Esophagus muscularis mucosa (tissue), 3 donors: ENCODE data around the gene SMAD5.

Experiments
- POLR2A ChIP-seq: fragments of 450-650 bp; IDR thresholded peaks from one replicate; pipeline ENCODE4 v1.6.1; 2017; ENCODE audit warnings: antibody characterized with exemption, moderate library complexity, mild to moderate bottlenecking, low read depth
- TF ChIP-seq, protein P1 (sequence below), 3 experiments: fragments of 200-600 bp in 2 of 3; fragments of 450-650 bp in 1 of 3; sonication (generic) in 2 of 3; IDR thresholded peaks; one replicate each; pipeline ENCODE4 v1.5.1; 2017 to 2019; ENCODE audit warnings: antibody characterized with exemption in 3 of 3, mild to moderate bottlenecking in 2 of 3, moderate library complexity in 1 of 3

GRCh38 chr5:136094189-136094912, 38.3 kb upstream of the SMAD5 start:
- TF ChIP-seq POLR2A, result no peak
- TF ChIP-seq, protein P1, sequence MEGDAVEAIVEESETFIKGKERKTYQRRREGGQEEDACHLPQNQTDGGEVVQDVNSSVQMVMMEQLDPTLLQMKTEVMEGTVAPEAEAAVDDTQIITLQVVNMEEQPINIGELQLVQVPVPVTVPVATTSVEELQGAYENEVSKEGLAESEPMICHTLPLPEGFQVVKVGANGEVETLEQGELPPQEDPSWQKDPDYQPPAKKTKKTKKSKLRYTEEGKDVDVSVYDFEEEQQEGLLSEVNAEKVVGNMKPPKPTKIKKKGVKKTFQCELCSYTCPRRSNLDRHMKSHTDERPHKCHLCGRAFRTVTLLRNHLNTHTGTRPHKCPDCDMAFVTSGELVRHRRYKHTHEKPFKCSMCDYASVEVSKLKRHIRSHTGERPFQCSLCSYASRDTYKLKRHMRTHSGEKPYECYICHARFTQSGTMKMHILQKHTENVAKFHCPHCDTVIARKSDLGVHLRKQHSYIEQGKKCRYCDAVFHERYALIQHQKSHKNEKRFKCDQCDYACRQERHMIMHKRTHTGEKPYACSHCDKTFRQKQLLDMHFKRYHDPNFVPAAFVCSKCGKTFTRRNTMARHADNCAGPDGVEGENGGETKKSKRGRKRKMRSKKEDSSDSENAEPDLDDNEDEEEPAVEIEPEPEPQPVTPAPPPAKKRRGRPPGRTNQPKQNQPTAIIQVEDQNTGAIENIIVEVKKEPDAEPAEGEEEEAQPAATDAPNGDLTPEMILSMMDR (IDR thresholded peaks at IDR 0.05), result no peak
